ENCODE data around the gene HOGA1.

The HOGA1 gene

GRCh38 chr10:97580421-97581367 lies 3.5 kb upstream of the HOGA1 start:
- DNase-seq: no peak

GRCh38 chr10:97582169-97582568 lies 2.0 kb upstream of the HOGA1 start:
- DNase-seq: no peak

DNA sequence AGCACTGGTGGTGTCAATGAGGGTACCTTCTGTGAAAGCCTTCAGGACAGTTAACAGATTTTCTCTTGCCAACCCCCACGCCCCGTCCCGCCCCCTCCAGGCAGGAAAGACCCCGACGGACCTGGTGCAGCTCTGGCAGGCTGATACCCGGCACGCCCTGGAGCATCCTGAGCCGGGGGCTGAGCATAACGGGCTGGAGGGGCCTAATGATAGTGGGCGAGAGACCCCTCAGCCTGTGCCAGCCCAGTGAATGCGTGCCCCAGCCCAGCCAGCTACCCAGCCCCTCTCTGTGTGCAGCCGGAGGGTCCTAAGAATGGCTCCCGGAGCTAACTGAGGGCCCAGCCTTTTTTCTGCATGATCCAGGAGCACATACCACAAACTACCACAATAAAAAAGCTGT lies 713 bp upstream of the HOGA1 start:
- DNase-seq: no peak

GRCh38 chr10:97584798-97585438 lies 729 bp downstream of the HOGA1 start:
- DNase-seq: no peak

DNA sequence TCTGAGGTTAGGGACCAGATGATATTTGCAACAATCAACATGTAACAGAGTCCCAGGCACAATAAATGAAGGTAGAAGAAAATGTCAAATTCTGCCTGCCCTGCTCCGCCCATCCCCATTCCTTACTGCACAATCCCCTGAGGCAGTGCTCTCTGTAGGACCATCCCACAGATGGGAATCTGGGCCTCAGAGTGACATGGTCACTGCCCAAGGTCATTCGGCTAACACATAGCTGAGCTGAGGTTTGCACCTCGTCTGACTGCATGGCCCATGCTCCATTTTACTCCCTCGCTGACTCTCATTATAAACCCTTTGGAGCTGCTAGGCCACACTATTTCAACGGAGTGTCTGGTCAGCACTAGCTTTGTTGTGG lies 1.2 kb downstream of the HOGA1 start:
- DNase-seq: no peak

GRCh38 chr10:97587183-97587582 lies 3.0 kb downstream of the HOGA1 start:
- DNase-seq: no peak

GRCh38 chr10:97589479-97589878 lies 5.3 kb downstream of the HOGA1 start, which contains the start of gene C10orf62:
TSS of gene C10orf62 (plus strand) at chr10:97589721. CDS start at chr10:97589898, 177 bp downstream.
- DNase-seq: no peak

DNA sequence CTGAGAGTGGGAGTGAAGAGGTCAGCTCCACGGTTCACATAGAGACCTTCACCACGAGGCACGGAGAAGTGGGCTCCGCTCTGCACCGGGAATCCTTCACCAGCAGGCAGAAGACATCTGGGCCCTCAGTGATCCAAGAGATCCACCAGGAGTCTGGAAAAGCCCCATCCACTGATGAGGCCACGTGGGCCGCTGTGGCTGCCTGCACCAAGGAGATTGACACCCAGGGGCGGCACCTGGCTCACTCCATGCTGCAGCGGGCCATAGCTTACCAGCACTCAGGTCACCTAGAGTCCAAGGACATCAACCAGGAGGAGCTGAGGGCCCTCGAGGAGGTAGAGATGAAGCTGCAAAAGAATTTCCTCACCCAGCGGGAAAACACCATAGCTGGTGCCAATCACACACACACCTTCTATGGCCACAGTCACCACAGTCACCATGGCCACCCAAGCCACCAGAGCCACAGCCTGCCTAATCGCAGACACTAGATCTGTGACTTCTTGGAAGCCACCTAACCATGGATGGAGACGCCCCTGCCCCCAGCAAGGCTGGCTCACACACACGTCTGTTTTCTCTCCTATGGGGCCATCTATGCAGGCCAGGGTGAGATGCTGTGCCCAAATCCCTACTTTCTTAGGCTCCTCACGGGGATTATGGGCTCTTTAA lies 6.0 kb downstream of the HOGA1 start:
- DNase-seq: no peak

- DNase-seq: no peak
These were observed 6.7 kb downstream of the HOGA1 start for GRCh38 chr10:97590748-97591495.

DNA sequence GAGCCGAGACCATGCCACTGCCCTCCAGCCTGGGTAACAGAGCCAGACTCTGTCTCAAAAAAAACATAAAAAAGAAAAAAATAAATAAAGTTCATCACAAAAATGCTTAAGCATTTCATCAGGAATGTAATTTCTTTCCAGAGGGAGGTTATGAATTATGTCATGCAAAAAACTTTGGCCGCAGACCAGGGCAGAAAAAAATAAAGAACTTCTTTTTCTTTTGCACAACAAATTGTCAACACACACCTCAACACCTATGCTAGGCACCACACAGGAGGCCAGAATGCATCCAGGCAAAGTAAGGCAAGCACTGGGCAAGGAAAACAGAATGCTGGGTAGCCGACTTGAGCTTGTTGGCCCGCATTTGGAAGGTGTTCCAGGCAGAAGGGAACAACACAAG lies 9.2 kb downstream of the HOGA1 start:
- peak; percentile 22 for DNase-seq

- peak; percentile 84 for DNase-seq
These were observed 12.2 kb downstream of the HOGA1 start for GRCh38 chr10:97596101-97597082.

- peak; percentile 14 for DNase-seq
These were observed 13.6 kb downstream of the HOGA1 start for GRCh38 chr10:97597778-97598177.

- DNase-seq: no peak
These were observed 14.4 kb downstream of the HOGA1 start for GRCh38 chr10:97598407-97599271.

DNA sequence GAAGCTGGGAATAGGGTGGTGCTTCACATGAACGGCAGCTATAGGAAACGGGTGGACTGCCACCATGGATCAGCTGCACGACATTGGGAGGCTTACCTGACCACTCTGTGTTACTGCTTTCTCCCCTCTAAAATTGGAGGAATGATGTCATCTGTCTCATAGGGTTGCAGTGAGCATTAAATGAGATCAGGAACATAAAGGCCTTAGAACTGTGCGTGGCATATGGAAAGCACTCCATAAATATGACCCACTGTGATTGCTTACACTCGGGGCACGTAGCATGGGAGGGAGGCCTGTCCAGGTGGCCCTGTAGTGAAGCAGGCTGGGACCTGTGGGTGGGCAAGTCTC lies 15.1 kb downstream of the HOGA1 start:
- DNase-seq: no peak

DNA sequence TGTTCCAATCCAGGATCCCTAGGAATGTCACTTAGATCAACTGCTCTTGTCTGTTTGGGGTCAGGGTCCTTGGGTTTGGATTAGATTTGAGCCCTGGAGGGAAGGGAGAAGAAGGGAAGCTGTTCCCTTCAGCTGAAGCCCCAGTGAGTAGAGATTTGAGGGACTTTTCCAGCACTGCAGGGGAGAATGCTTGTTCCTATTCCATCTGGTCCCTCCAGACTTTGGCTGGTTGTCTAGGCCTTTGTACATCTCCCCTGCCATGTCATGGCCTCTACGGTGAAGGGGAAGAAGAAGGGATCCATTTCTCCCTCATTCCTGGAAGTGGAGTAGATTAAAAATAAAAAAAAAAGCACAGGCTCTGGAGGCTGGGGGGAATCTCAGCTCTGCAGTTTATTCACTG lies 16.4 kb downstream of the HOGA1 start:
- no peak for DNase-seq

GRCh38 chr10:97601268-97602215 lies 17.4 kb downstream of the HOGA1 start:
- DNase-seq: no peak

- DNase-seq: no peak
These were observed 23.0 kb downstream of the HOGA1 start for GRCh38 chr10:97607095-97607636.

GRCh38 chr10:97608991-97609561 lies 24.9 kb downstream of the HOGA1 start:
- no peak for DNase-seq

DNA sequence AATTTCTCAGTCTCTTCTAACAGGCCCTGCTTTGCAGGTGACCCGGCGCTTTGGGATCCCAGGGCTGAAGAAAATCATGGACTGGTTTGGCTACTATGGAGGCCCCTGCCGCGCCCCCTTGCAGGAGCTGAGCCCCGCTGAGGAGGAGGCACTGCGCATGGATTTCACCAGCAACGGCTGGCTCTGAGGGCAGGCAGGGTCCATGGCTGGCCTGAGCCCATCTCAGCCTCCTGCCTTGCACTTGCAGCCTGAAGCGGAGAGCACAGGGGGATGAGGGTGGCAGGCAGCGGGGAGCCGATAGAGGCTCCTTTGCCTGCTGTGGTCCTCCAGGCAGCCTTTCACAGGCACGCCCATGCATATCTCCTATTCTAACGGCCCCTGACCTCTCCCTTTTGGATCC lies 27.3 kb downstream of the HOGA1 start:
- no peak for DNase-seq
